CMK (cell line): Measurements from ENCODE around the gene TBC1D22A.

Source experiments
- DNase-seq: peaks from one replicate; pipeline ENCODE4 v3.0.0-alpha.2; 2010; ENCODE audit warnings: low read depth

Gene TBC1D22A

DNA sequence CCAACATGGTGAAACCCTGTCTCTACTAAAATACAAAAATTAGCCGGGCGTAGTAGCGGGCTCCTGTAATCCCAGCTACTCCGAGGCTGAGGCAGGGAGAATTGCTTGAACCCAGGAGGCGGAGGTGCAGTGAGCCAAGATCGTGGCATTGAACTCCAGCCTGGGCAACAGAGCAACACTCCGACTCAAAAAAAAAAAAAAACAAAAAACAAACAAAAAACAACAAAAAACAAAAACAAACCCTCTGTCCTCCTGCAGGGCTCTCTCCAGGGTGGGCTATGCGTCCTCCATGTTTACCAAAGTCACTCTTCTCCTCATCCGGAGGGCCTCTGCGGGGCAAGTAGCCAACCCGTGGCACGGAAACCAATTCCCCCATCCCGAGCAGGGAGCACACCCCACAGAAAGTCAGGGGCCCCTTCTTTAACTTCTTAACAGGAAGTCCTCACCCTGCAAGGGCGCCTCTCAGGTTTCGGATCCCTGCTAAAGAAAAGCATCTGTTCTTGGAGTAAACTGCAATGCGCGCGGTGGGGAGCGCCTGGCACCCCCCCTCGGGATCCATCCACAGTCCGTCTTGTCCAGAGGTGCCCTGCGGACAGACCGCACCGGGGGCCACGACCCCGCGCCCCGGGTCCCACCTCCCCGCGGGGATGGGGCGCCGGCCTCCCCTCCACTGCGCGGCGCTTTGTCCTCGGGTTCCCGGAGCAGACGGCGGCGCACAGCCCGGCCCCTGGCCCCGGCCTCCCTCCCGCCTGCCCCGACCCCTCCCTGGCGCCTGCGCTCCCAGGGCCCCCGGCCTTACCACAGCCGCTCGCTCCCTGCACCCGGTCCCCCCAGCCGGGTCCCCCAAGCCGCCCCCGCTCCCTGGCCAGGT lies 25.1 kb upstream of the TBC1D22A start:
- peak; percentile 18 for DNase-seq

DNA sequence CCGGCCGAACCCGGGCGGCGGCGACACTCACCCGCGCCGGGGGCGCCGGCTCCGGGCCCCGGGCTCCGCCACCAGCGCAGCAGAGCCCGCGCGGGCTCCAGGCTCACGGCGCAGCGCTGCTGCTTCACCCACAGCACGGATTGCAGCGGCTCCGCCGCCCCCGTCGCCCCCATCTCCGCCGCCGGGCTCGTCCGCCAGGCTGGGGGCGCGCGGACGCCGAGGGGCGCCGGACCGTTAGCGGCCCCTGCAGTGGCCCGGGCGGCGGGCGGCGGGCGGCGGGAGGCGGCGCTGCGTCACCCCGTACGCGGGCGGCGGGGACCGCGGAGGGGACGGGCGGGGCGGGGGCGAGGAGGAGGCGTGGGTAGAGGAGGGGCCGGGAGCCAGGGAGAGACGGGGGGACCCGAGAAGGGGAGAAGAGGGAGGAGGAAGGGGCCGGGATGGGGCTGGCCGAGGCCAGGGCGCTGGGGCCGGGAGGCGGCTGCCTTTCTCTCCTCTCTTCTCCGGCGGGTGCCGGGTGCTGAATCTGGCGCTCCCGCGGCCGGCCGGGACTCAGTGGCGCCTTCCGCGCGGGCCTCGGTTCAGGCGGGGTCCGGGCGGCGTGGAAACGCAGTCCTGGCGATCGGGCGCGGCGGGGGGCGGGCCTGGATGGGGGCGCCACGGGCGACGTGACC lies 24.3 kb upstream of the TBC1D22A start, which contains the start of gene CERK:
Gene CERK, minus strand, starts transcription at position 277 of the 671 bp plus-strand sequence. Its CDS starts 104 bp downstream, at position 173.
- peak; percentile 43 for DNase-seq

DNA sequence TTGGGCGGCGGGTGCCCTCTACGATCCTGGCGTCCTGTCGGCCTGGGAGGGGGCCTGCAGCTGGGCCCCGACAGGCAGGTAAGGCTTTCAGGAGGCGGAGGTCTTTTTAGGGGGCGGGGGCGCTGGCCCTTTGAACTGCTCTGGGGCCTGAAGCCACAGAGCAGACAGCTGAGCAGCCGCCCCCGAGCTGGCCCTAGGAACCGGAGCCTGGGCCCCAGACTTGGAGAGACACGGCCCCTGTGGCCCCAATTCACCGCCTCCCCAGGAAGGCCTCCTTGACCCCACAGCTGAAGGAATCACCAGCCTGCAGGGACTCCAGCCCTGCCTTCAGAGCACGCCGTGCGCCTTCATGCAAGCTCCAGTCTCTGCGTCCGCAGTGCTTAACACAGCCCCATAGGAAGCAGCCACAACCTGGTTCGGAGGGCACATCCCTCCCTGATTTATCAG lies 23.8 kb upstream of the TBC1D22A start:
- DNase-seq = no peak

DNA sequence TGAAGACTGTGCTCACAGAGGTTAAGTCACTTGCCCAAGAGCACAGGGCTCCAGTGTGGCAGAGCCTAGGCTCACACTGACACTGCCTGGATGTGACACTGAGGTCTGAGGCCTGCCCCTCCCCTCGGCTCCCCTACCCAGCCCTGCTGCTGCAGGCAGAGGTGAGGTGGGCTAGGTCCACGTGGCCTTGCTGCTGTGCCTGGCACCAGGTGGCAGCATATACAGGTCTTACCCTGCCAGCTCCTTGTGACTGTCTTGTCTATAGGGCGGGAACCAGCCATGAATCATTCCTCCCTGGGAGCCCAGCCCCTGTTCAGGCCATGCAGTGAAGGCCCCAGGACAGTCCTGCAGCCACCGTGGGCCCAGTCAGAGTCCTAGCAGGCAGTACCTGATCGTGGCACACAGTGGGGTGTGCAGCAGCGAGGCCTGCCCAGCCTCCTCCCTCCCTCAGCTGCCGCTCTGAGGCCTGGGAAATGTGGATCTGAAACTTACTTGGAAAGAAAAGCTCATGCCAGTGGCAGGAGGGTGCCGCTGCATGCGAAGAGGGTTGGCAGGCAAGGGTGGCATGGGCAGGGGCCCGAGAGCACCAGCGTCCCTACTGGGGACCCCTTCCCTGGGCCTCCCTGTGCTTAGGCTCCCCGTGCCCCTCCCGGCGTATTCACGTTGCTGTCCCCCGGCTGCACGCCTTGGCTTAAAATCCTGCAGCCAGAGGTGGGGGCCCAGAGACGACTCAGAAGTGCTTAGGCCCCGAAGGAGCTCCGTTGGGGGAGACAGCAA lies 23.2 kb upstream of the TBC1D22A start:
- DNase-seq = peak; percentile 38

DNA sequence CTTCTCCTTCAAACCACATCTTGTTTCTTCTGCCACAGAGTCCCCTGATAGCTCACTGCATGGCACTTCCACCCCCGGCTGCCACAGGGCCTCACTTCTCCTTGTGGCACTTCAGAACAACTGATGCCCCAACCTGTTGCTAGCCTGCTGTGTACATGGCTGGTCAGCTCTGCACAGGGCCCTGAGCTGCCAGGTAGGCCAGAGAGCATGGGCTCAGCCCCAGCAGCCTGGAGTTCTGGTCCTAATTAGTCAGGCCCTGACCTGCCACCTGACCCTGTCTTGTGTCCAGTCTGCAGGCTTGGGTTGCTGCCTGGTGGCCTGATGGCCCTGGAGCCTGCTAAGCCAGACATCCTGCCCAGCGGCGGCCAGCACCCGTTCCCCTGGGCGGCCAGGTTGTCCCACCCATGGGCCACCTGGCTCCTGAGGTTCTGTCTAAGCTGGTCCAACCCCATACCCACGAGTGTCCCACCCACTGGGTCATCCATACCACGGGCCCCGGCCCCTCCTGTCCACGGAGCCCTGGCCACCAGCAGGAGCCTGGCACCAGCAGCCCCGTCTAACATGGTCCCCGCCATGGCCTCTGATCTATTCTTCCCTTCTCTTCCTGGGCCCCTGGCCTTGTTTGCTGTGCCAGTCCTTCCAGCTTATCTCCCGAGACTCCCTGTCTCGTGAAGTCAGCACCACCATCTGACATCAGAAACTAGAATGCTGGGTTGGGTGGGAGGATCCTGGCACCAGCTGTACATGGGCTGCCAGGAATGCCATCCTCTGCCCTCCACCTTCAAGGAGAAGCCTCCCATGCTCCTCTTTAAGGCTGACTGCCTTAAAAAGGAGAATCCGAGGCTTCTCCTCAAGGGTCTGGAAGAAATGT lies 21.3 kb upstream of the TBC1D22A start:
- DNase-seq = no peak

DNA sequence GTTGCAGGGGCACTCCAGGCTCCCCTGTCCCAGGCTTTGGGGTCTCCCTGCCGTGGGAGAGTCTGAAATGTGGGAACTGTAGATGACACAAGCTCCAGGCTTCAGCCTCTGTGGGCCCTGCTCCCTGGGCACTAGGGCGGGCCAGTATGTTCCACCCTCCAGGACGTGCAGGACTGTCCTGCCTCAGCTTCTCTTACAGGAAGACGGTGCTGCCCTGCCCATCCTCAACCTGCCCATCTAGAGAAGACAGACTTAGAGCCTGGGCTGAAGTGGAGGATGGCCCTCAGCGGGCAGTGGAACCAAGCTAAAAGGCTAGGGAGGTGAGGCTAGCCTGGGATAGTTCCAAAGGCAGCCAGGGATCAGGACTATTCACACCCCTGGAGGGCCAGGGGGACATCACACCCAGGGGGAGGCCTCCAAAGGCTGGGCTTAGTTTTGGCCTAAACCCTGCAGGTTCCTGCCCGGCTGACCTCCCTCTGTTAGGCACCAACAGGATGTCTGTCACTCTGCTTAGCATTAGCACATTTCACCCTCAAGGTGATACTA lies 20.4 kb upstream of the TBC1D22A start:
- no peak for DNase-seq

DNA sequence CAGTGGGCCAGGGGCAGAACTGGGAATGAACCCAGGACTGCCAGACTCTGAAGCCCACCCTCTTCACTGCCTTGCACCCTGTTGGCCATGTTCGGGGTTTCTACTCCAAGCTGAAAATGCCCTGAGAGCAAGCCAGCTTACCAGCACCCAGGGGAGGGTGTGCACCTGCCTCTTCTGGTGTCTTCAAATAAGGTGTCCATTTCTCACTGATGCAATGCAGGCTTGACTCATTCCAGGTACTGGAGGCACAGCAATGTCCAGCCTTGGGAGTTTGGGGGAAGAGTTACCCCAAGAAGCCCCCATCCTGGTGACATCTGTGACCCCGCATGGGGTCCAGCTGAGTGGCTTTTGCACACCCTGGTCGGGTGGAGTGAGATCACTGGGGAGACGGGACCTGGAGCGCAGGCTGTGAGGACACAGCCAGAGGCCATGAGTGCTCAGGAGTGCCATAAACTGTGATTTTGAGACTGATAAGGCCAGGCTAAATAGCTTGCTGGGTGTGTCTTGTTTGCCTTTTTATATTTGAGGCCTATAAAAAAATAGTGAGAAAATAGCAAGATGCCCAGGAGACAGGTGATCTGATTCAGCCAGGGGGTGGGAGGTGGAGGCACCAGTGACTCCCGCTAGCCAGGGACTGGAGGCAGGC lies 19.8 kb upstream of the TBC1D22A start:
- DNase-seq = no peak

DNA sequence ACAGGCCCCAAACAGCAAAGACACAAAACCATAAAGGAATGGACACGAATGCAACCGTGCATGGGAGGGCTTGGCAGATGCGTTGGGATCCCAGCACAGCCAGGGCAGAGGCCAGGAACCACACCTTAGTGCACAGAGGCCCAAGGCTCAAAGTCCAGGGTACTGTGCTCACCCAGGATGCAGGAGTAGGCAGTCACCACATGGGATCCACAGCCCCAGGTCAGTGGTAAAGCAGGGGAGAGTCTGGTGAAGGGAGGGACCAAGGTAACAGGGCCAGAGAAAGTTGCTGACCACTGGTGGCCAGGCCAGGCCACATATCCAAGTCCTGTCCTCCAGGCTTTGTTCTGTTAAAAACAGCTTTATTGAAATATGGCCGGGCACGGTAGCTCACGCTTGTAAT lies 17.9 kb upstream of the TBC1D22A start:
- DNase-seq = no peak

DNA sequence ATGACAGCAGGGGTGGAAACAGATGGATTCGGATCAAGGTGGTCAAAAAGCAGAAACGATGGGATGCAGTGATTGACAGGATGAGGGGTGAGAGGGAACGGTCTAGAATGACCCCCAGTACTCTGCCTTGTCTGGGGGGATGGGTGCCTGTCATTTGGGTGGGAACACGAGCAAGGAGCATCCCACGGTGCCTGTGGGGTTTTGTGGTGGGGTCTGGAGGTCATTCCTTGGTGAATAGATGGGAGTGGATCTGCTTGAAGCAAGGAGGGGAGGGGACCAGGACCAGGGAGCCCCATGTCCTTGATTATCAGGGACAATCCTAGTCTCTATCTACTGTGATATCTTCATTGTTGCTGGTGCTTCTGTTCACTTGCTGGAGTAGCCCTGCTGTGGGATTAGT lies 16.3 kb upstream of the TBC1D22A start:
- DNase-seq = no peak

DNA sequence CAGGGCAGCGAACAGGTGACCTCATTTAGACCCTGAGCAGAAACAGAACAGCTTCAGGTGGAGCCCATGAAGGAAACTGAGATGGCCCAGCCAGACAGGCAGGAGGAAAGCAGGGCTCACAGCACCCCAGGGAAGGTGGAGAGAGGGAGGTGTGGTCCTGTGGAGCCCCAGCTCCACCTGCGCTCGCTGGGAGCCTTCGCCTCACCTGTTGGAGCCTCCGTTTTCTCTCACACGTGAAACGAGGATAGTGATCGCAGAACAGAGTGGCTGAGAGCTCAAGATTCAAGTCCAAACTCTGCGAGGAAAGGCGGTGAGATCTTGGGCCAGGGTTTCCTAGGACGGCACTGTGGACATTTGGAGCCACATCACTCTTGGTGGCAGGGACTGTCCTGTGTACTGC lies 15.8 kb upstream of the TBC1D22A start:
- DNase-seq = no peak

DNA sequence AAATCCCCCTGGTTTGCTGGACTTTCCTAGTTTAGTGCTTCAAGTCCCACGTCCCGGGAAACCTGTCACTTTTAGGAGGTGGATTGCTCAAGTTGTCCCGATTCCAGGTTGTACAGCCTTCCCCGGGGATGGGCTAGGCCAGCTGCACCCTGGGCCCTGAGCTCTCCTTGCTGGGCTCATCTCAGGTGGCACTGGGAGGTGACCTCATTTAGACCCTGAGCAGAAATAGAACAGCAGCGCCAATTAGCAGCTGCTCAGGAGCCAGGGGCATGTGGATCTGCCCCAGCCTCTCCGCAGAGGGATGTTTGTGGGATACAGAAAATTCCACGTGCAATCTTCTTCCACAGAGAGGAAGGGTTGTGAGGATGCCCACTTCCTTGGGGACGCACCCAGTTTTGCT lies 14.8 kb upstream of the TBC1D22A start:
- DNase-seq = no peak

DNA sequence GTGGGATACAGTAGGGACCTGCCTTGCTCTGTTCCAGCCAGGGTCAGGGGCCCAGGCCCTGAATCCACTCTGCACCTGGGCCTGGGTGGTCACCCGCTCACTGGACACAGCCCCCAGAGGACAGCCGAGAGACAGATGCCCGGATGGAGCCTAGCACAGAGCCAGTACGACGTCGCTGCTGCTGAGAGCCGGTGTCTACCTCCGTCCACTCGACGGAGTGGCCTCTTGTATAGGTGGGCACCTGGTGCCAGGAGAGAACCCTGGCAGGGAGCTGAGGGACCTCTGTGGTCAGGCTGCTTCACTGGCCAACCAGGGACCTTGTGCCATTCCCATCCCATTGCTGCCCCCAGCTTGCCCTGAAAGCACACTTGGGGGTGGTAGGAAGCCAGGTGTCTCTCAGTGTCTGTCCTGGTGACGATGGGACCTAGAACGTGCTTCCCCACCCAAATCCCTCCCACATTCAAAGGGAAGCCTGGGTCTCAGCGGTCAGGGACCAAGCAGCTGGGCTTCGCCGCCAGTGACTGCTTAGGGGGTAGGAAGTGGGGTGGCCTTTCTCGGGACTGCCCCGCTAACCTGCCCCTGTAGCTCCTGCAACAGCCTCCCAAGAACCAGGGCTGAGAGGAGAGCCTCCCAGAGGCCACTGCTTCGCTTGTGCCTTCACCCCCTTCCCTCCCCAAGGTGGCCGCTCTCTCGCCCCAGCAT lies 14.1 kb upstream of the TBC1D22A start:
- no peak for DNase-seq

DNA sequence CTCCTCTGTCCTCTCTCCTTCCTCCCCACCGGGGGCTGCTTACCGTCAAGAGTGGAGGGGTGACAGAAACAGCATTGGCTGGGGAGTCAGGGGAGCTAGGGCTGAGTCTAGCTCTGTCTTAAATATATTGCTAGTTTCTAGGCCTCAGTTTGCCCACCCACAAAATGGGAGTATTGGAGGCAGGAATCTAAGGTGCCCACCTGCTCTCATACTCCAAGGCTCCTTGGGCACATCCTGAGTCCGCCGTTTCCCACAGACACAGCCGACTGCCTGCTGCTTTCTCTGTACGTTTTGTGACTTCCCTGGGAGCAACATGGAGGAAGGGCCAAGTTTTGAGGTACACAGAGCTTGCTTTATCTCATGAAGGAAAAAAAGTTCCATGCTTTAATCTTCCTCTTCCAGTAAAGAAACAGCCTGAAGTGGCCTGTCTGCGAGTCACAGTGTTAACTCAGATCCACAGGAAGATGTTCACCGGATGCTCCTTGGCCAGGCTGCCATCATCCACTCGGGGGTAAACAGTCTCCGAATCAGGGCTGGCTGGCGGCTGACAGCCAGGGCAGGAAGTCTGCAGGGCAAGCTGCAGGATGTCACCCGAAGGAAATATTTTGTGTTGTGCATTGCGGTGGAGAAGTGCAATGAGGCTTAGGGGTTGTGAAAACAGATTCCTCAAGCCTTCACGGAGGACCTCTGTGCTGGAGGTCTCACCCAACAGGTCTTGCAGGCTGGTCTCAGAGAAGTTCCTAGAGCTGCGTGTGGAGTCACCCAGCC lies 13.4 kb upstream of the TBC1D22A start:
- peak; percentile 38 for DNase-seq

DNA sequence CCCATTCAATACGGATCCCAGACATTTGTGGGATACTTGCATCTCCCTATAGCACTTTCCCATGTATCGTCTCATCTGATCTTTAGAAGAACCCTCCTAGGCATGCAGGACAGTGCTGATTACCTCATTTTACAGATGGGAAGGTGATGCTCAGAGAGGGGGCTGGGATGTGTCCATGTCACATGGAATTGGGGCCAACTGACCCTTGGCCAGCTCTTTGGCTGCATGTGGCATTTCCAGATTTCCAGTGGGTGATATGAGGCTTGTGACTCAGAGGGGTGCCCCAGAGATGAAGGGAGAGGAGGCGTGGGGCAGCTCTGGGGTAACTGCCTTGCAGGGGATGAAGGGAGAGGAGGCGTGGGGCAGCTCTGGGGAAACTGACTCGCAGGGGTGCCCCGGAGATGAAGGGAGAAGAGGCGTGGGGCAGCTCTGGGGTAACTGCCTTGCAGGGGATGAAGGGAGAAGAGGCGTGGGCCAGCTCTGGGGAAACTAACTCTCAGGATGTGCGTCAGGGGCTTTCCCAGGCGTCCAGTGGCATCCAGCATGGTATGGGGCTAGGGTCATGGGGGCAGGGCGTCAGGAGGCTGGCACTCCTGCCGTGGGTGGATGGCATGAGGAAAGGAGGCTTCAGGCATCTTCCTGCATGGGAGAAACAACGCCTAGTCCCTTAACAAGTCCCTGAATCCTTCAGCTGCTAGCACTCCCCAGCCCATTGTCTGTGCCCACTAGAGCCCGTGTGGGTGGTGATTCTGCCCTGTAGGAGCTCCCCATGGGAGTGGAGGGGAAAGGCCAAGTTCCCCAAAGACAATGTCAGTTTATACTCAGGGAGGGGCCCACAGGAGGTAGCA lies 12.5 kb upstream of the TBC1D22A start:
- DNase-seq = no peak

DNA sequence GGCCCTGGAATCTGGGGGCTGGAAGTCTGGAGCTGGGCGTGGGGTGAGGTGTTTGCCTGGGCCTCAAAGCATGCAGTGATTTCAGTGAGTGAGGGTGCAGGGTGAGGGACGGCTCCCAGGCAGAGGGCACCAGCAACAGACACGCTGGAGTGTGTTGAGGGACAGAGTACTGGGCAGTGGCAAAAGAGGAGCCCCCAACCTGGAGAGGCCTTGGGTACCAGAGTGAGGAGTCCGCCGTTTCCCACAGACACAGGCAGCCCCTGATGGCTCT lies 12.0 kb upstream of the TBC1D22A start:
- DNase-seq = no peak

DNA sequence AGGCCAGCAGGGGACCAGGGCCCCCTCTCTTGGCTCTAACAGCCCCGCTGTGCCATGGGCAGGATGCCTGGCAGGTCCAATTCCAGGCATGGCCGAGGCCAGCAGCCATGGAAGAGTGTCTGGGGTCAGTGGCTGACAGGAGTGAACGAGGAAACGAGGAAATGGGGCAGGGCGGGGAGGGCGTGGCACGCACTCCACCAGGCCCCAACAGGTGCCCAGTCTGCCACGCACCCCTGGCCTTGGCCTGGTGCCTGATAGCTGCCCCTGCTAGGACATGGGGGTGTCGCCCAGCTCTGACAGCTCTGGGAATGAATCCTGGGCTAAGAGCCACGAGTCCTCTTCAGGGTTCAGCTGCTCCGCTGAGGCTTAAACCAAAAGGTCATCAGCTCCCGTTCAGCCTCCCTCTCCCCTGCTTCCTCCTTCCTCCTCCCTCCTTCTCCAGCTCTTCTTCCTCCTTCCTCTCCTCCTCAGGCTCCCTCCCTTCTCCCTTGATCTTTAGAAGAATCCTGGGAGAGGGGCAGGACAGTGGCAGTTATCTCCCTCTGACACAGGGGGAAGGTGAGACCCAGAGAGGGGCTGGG lies 11.5 kb upstream of the TBC1D22A start:
- DNase-seq = no peak

DNA sequence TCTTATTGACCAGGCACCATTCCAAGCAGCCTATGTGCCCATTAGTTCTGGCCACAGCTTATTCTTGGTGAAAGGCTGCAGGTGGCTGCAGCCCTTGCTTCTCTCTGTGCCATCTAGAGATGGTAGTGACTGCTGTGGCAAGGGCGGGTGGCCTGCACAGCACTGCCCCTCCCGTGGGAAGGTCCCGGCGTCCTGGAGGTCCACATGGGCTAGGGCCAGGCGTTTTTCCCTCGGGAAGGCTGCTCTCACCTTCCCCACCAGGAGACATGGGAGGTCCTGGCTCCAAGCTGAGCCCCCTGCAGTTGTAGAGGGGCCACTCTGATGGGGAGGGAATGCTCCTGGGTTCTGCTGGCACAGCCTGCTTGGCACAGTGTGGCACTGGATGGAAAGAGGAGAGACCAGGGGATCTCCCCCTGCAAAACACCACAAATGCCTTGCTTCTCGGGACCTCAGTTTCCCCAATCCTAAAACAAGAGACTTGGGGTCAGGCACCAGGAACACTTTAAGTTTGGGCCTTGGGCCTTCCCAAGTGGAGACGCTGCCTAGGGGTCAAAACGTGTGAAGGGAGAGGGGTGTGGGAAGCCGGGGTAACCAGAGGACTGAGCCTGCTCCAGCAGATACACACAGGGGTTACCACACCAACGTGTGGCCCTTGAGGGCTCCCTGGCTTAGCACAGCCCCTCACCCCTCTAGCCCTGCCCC lies 10.0 kb upstream of the TBC1D22A start:
- no peak for DNase-seq

DNA sequence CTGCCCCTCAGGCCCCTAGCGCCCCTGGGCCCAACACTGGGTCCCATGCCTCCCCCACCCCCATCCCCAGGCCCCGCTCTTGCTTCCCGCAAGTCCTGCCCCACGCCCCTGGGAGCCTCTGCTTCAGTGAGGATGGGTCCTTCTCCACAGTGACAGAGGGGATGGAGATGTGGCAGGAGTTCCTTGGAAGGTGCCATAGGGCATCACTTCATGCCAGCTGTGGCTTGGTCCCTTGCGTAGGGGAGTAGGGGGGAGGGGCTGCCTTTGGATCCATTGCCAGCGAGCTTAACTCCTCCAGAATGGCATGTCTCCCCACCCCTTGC lies 9.5 kb upstream of the TBC1D22A start:
- no peak for DNase-seq
